HG02938 (cell line): Measurements from ENCODE around the gene KLLN.
"Not testable (repeated sequence)": the region's sequence is repeated elsewhere in the genome, so short reads cannot be mapped to it uniquely, and the experiment has no call there.

ENCODE experiments used
- ATAC-seq: cut with Tn5 transposase; IDR thresholded peaks from one replicate; pipeline ENCODE4 v1.9.1; 2021; ENCODE audit warnings: mild to moderate bottlenecking, moderate library complexity; ENCODE audit not compliant: unreplicated experiment

Gene KLLN

GRCh38 chr10:87842776-87843497 is 20.4 kb downstream of the KLLN start:
- ATAC-seq: no peak

GRCh38 chr10:87842220-87842641 is 21.1 kb downstream of the KLLN start:
- no peak for ATAC-seq

GRCh38 chr10:87841186-87841585 is 22.1 kb downstream of the KLLN start:
- ATAC-seq: no peak

GRCh38 chr10:87838650-87839049 is 24.7 kb downstream of the KLLN start:
- ATAC-seq: no peak

- ATAC-seq: no peak
Measured at GRCh38 chr10:87837445-87837844, 25.9 kb downstream of the KLLN start.

- ATAC-seq: no peak
Measured at GRCh38 chr10:87836098-87836497, 27.2 kb downstream of the KLLN start.

GRCh38 chr10:87829986-87830729 is 33.2 kb downstream of the KLLN start:
- ATAC-seq: no peak

- ATAC-seq: not testable (repeated sequence)
Measured at GRCh38 chr10:87829051-87829450, 34.3 kb downstream of the KLLN start.

GRCh38 chr10:87827681-87828080 is 35.7 kb downstream of the KLLN start:
- ATAC-seq: no peak

- ATAC-seq: no peak
Measured at GRCh38 chr10:87826653-87827052, 36.7 kb downstream of the KLLN start.

- no peak for ATAC-seq
Measured at GRCh38 chr10:87819289-87819585, 44.1 kb downstream of the KLLN start.

- ATAC-seq: peak; percentile 47
Measured at GRCh38 chr10:87818505-87819288, 44.6 kb downstream of the KLLN start.

- ATAC-seq: peak; percentile 68
Measured at GRCh38 chr10:87817609-87818504, 45.5 kb downstream of the KLLN start, which contains the start of gene ATAD1. ATAD1 (minus strand) TSS chr10:87818226; CDS start chr10:87814599, 3,627 bp downstream.

- no peak for ATAC-seq
Measured at GRCh38 chr10:87816898-87817608, 46.3 kb downstream of the KLLN start.

- ATAC-seq: no peak
Measured at GRCh38 chr10:87816163-87816897, 47.0 kb downstream of the KLLN start.
